Pericardium fibroblast (primary cell): ENCODE data around the gene OTC. TPM values are rescaled to one million over a fixed set of nuclear protein-coding genes. Genes with fewer than 3 reads are reported as not detected.

Experiments
- total RNA-seq: library from RNA; depleted of rRNA; stranded (reverse); fragments of >200 nt; gene quantifications from 2 replicates; pipeline ENCODE4 v1.2.3, GENCODE V29; 2015

The OTC gene
- total RNA-seq = not detected in 2 replicates

DNA sequence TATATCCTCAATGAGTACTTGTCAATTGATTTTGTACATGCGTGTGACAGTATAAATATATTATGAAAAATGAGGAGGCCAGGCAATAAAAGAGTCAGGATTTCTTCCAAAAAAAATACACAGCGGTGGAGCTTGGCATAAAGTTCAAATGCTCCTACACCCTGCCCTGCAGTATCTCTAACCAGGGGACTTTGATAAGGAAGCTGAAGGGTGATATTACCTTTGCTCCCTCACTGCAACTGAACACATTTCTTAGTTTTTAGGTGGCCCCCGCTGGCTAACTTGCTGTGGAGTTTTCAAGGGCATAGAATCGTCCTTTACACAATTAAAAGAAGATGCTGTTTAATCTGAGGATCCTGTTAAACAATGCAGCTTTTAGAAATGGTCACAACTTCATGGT is at the start of gene OTC:
Gene OTC, plus strand, starts transcription at position 243 of the 400 bp plus-strand sequence. Its CDS starts 93 bp downstream, at position 336.

DNA sequence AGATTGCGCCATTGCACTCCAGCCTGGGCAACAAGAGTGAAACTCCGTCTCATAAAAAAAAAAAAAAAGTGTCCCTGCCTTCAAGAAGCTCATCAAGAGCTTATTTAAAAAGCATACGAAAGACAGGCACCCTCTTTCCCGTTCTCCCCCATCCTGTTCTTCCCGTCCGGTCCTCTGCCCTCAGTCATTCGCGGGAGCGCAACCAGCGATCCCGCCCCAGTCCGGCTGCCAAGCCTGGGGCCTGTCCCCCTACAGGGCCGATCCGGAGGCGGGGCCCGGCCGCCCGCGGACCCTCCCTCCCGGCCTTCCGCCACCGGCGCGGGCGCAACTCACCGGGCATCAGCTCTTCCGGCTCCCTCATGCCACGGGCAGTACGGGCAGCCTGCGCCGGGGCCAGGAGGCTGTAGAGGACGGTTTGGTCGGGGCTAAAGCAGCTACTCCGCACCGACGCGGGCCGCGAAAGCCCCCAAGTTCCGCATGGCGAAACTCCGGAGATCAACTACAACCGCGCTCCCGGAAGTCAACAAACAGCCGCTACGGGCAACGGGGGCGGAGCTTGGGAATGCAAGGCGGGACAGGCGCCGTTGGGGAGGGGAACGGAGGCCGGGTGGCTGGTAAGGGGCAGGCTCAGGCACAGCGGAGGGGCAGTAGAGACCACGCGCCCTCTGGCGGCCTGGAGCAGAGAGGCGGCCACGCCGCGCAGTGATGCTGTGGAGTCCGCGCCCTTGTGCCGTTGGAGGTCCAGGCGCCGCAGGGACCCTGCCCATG is 25.2 kb upstream of the OTC start, which contains the start of gene RPGR:
Gene RPGR, minus strand, starts transcription at position 503 of the 768 bp plus-strand sequence. Its CDS starts 142 bp downstream, at position 361.

Other genes with a start within 250 kb of the OTC start
- gene SRPX, start 131.7 kb upstream of the OTC start, total RNA-seq = 602 and 708 TPM in 2 replicates
- 4.1 and 4.2 TPM in 2 replicates for gene RPGR, start 25.1 kb upstream of the OTC start, total RNA-seq
- gene TSPAN7, start 208.9 kb downstream of the OTC start, total RNA-seq = 0.68 TPM in 1 of 2 replicates, not detected in the other